GM20000 (cell line): ENCODE data around the gene KANSL2.

Experiments used
- DNase-seq: peaks from one replicate; pipeline ENCODE4 v3.0.0; 2012; ENCODE audit warnings: low spot score
- TF ChIP-seq, protein P1 (sequence below): IDR thresholded peaks from 2 replicates; pipeline ENCODE4 v1.5.1; 2012; ENCODE audit warnings: mild to moderate bottlenecking, control low read depth; ENCODE audit errors: extremely low read depth, missing control alignments

The KANSL2 gene

DNA sequence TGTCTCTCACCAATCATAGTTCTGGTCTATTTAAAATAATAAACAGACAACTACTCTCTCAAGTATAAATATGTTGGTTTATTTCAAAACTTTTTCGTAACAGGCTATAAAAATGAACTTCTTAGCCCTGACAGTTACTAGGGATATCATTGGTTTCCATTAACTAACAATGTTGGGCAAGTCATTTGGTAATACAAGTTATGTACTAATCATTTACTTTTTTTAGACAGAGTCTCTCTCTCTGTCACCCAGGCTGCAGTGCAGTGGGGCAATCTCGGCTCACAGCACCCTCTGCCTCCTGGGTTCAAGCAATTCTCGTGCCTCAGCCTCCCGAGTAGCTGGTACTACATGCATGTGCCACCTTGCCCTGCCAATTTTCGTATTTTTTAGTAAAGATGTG is 14.6 kb upstream of the KANSL2 start:
- TF ChIP-seq, protein P1, sequence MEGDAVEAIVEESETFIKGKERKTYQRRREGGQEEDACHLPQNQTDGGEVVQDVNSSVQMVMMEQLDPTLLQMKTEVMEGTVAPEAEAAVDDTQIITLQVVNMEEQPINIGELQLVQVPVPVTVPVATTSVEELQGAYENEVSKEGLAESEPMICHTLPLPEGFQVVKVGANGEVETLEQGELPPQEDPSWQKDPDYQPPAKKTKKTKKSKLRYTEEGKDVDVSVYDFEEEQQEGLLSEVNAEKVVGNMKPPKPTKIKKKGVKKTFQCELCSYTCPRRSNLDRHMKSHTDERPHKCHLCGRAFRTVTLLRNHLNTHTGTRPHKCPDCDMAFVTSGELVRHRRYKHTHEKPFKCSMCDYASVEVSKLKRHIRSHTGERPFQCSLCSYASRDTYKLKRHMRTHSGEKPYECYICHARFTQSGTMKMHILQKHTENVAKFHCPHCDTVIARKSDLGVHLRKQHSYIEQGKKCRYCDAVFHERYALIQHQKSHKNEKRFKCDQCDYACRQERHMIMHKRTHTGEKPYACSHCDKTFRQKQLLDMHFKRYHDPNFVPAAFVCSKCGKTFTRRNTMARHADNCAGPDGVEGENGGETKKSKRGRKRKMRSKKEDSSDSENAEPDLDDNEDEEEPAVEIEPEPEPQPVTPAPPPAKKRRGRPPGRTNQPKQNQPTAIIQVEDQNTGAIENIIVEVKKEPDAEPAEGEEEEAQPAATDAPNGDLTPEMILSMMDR, result no peak
- DNase-seq, result no peak

DNA sequence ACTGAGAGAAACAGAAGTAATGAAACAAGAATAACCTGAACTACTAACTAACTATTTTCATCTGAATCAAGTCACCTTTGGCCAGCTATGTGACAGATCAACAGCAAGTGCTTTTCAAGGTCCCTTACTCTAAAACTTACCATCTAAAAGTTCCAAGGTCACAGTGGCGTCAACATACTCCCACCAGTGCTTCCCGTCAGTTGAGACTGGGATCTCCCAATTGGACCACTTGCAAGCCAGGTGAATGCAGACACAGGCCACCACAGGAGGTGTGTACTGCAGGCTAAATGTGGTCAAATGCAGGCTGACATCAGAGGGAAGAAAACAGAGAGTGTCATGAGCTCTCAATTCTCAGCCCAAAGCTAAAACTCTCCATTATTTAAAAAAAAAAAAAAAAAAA is 13.8 kb upstream of the KANSL2 start:
- TF ChIP-seq, protein P1, result no peak
- DNase-seq, result no peak

DNA sequence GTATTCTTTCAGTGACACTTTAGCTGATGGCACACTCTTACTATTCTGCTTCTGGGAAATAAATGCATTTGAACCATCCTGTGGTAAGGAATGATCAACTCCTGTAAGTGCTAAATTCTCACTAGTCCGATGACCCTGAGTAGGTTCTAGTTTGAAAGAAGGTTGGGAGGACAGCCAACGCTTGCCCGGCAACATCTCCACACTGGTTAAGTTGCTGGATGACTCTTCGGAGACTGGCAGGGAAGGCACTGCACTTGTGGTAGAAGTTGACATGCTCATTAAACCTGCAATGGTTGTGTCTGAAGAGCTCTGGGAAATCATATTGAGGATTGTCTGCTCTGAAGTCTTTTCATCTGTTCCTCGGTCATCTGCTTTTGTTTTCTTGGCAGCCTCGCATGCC is 12.0 kb upstream of the KANSL2 start:
- TF ChIP-seq, protein P1, result no peak
- DNase-seq, result no peak

DNA sequence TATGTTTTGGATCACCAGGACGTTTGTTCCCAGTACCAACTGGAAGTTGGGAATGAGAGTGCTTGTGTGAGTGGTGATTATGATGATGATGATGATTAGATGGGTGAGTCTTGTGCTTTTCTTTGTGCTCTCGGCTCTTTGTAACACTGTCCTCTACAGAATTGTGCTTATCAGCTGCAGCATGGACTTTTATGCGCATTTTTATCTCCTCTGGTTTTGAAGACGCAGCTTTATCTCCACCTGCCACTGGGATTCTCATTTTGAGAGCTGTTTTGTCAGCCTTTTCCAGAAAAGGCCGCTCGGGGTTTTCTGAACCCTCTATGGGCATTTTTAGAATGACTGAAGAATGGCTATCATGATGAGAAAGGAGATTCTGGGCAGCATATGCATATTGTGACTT is 11.5 kb upstream of the KANSL2 start:
- no peak for DNase-seq
- TF ChIP-seq, protein P1, result no peak

DNA sequence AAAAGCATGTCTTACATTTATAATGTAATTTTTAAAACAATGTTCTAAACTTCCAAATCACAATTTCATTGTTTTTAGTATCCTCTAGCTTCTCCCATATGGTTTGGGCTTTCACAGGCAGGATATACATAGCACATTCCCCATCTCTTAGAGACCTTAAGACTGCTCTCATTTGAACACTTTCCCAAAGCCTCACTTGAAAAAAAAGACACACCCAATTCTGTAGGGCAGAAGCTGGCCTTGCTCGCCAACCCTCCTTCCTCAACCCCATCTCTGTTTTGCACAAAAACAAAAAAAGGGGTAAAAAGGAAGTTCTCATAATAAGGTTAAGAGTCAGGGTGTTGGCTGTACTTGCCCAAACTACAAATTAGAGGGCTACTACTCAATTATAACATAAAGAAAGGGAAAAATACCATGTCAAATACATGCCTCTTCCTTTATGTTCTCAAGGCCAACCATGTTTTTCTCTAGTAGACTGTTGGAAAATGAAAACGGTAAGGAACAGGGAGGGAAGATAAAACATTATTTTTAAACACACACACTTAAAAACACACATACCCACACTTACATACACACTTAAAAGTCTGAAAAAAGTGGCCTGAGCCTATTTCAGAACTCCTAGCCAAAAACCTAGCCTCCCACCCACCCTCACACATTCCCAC is 9.9 kb upstream of the KANSL2 start:
- TF ChIP-seq, protein P1, result no peak
- no peak for DNase-seq

DNA sequence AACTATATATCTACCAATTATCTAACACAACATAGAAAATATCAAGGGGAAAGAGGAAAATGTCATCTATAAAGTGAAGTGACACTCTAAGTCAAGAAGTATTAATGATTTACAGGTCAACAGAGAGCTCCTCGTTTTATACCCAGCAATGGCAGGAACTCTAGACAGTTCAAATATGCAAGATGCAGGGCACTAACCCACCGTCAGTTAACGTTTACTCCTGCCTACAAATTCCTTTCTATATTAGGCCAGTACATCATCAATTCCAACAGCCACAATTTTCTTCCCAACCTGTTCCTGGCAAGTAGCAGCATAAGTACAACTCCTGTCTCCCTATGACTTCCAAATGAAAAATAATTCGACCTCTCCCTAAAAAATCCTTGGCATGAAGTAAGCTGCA is 9.0 kb upstream of the KANSL2 start:
- DNase-seq, result no peak
- TF ChIP-seq, protein P1, result no peak

DNA sequence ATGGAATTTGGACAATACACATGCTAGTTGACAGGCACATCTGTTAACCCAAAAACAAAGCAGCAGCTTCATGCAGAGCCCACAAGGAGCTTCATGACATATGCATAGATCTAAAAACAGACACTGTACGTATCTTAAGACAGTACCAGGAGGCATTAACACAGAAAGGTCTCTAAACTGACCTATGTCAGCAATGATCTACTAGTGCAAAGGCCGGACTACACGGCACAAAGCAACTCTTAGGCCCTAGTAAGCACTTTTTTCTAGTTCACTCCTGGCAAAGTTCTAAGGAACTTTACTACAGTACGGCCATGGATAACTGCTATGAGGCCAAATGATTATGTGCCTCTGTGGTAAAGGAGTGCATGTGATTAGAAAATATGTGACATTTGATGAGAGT is 8.4 kb upstream of the KANSL2 start:
- TF ChIP-seq, protein P1, result no peak
- DNase-seq, result no peak
